Mammary epithelial cell (primary cell): Measurements from ENCODE around the gene KCNJ6.

Source experiments
- CTCF ChIP-seq, 2 donors: IDR thresholded peaks in 1 of 2; conservative IDR thresholded peaks in 1 of 2; 2 replicates each; pipeline ENCODE4 v1.5.1; 2011 to 2012; ENCODE audit warnings: inconsistent platforms in 2 of 2, low read length in 2 of 2, mild to moderate bottlenecking in 2 of 2, control low read depth in 1 of 2, low read depth in 1 of 2; ENCODE audit not compliant: insufficient read depth in 1 of 2; ENCODE audit errors: extremely low read depth in 1 of 2
- EZH2 ChIP-seq: IDR thresholded peaks from 2 replicates; pipeline ENCODE4 v1.6.1; 2012; ENCODE audit warnings: low read length, inconsistent platforms, borderline replicate concordance

- TF ChIP-seq CTCF (conservative IDR thresholded peaks at IDR 0.05 in 1 of 2, IDR thresholded peaks at IDR 0.05 in 1 of 2; ENCODE audit: extremely low read depth in 1 of 2, insufficient read depth in 1 of 2, low read depth in 1 of 2, low read length in 2 of 2) (no peak), EZH2 (no peak)
These were observed 54.7 kb downstream of the KCNJ6 start for GRCh38 chr21:37861561-37861960.
